GM12891 (cell line): ENCODE measurements around the gene LMNA.

Experiments
- POLR2A ChIP-seq: IDR thresholded peaks from 2 replicates; pipeline ENCODE4 v1.6.1; 2011; ENCODE audit warnings: low read depth, low read length, control low read depth
- TAF1 ChIP-seq: IDR thresholded peaks from 2 replicates; pipeline ENCODE4 v1.6.1; 2011; ENCODE audit warnings: low read depth, low read length, control low read depth

DNA sequence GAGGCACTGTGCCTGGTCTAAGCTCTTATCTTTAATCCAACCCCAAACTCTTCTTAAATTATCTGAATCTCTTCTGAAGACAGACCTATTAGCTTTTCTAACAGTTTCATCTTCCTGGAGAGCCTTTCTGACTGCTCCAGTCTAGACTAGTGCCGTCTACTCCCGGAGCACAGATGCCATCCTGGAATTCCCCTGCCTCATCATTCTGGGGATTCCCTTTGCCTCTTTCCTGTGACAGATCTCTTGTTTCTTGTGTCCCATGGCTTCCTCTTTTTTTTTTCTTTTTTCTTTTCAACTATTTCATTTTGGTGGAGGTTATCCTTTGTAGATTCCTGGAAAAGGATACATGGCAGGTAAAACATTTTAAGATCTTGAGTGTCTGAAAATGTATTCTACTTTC, 50.6 kb downstream of the LMNA start:
- no peak for TF ChIP-seq TAF1
- TF ChIP-seq POLR2A = no peak
